HG03025 (cell line): ENCODE data around the gene MAMLD1.

Source experiments
- ATAC-seq: cut with Tn5 transposase; IDR thresholded peaks from one replicate; pipeline ENCODE4 v1.9.1; 2021; ENCODE audit warnings: mild to moderate bottlenecking, moderate library complexity; ENCODE audit not compliant: unreplicated experiment, low FRiP score

Gene MAMLD1

DNA sequence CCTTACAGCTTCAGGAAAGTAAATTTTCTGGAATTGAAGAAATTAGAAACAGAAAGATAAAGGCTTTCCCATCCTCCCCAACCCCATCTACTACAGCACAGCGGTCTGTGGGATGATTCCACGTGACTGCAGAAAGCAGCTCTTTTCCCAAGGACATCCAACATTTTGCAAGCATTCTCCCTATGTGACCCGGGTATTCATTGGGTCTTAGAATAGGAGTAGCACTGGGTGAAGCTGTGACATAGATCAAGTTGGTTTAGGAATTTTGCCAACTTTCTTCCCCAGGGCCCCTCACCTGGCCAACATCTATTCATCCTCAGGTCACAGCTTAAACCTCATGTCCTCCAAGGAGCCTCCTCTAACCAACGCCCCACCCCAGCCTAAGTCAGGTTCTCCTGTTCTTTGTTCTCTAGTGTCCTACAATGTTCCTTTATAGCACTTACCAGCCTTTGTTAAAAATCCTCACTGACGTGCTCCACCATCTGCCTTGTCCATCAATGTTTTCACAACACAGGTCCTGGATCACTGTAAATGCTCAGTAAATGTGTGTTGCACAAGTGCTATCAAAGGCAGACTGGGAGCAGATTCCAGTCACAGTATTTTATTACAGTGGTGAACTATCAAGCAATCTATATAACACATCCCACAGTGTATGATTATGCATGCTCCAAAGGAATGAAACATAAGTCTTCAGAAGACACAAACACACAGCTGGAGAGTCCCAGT lies 124.4 kb downstream of the MAMLD1 start:
- no peak for ATAC-seq

- ATAC-seq = no peak
Measured at GRCh38 chrX:150489359-150490015, 126.4 kb downstream of the MAMLD1 start.

DNA sequence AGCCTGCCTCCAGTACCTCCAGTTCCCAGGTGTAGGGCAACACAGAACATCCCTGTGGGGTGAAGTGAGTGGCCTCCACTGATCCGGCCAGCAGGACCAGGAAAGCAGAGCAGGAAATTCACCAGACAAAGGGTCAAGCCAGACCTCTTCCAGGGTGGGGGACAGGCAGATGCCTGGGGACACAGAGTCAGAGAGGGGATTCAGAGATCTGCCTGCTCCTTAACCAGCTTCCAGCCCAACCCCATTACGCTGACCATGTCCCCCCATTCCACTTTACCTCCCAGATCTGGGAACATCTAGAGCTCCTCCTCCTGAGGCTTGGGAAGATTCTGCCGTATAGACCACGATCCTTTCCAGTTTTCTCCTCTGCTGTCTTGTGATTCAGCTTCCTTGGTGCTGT lies 132.4 kb downstream of the MAMLD1 start:
- no peak for ATAC-seq

GRCh38 chrX:150499240-150499639 lies 136.1 kb downstream of the MAMLD1 start:
- no peak for ATAC-seq

GRCh38 chrX:150502091-150502490 lies 139.0 kb downstream of the MAMLD1 start:
- ATAC-seq = no peak

- no peak for ATAC-seq
Measured at GRCh38 chrX:150502979-150503897, 140.1 kb downstream of the MAMLD1 start.

DNA sequence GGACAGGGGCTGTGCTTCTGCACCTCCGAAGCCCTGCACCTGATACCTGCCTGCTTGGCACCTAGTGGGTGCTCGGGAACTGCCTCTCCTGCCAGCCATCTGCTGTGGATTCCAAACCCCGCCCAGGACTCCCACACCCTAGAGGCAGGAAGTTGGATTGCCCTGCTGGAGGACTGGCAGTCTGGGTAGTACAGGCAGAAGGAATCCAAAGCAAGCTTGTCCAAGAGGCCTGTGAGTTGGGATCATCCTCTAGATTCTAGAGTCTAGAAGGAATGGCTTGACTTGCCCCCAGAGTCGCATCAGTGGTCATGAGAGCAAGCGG lies 140.7 kb downstream of the MAMLD1 start:
- no peak for ATAC-seq

- no peak for ATAC-seq
Measured at GRCh38 chrX:150504397-150505182, 141.5 kb downstream of the MAMLD1 start.

GRCh38 chrX:150506020-150506419 lies 142.9 kb downstream of the MAMLD1 start:
- ATAC-seq = no peak

GRCh38 chrX:150506486-150506885 lies 143.4 kb downstream of the MAMLD1 start:
- no peak for ATAC-seq

DNA sequence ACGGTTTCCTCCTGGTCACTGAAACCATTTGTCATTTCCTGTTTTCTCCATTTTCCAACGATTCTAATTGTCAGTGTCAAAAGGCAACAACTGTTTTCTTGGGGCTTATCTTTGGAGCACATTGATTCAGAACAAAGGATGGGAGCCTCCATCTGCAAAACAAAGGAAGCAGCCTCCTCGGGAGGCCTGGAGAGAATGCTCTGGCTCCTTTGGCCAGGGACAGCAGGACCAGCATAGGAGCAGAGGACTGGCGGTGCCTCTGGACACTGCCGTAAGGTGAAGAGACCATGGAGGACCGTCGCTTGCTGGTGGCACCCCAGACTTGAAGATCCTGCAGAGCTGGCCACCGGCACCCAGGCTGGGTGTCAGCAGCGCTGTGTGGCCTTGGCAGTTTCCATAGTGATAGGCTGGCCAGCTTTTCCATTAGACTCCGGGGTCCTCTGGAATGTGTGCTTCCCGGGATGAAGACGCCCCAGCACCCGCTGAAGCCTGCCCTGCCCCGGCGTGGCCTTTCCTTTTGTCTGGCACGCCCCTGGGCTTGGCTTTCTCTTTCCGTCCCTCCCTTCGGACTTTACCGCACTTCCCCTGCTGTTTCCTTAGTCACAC lies 144.2 kb downstream of the MAMLD1 start:
- no peak for ATAC-seq

GRCh38 chrX:150508018-150508417 lies 144.9 kb downstream of the MAMLD1 start:
- ATAC-seq = no peak

DNA sequence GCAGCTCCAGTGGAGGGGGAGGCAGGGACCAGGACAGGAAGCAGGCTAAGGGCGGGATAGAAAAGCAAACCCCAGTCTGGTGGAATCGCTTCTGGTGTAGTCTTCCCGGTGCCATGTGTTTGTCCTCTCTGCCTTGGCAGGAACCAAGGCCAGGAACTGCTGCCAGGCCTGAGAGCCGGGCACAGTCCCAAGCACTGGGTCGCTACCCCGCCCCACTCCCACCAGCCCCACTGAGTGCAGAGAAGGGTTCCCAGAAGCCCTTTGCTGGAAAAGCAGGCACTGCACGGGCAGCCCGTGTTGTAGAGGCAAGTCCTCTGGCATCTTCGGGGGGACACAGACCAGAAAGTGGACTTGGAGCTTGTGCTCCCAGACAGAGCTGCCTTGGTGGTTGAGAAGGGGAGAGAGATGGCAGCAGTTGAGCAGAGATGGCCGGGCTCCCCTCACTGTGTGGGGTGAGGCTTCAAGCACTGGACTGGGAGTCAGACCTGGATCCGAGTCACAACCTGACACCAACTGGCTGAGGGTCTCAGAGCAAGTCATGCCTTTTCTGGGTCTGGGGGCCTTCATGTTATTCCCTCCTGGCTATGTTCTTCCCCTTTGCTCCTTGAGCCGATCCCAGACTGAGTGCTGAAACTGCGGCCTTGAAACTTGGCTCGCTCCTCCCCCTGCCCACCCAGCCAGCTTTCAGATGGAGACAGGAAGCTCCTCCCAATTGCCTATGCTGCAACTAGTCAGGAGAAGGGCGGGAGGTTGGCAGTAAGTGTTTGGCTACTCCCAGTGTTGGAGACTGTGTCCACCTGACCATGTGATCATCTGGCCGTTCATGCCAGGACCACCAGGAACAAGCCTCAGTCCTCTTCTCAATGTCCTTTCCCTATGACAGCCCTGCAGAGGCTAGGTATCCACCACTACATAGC lies 145.6 kb downstream of the MAMLD1 start:
- no peak for ATAC-seq

DNA sequence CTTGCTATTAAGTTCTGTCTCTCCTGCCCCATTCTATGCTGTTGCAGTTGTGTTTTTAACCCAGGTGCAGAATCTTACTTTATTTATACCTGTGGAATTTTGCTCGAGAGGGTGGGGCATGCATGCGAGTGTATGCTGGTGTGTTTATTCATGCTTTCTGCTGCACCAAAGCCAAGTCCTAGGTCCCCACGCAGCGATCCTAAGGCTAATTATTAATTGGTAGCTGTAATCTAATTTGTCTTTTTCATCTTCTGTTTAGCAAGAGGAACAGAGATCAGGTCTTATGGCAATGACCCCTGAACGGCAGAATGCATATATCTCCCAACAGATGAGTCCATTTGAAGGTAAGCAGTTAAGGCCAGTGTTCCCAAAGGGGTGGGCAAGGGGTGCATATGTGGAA lies 146.6 kb downstream of the MAMLD1 start:
- ATAC-seq = no peak

- ATAC-seq = no peak
Measured at GRCh38 chrX:150512461-150512901, 149.4 kb downstream of the MAMLD1 start.

DNA sequence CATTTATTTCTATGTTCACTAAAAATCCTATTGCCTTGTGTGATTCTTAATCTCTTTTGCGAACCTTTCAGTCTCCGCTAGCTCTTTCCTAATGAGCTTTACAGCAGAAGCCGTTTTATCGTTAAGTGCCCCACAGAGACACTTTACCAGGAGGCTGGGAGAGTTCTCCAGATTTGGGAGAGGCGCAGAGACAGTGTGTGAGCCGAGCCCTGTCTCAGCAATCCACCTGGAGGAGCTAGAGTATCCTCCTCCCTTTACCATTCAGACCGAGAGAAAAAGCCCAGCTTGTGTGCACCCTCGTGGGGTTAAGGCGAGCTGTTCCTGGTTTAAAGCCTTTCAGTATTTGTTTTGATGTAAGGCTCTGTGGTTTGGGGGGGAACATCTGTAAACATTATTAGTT lies 150.4 kb downstream of the MAMLD1 start:
- ATAC-seq = no peak

DNA sequence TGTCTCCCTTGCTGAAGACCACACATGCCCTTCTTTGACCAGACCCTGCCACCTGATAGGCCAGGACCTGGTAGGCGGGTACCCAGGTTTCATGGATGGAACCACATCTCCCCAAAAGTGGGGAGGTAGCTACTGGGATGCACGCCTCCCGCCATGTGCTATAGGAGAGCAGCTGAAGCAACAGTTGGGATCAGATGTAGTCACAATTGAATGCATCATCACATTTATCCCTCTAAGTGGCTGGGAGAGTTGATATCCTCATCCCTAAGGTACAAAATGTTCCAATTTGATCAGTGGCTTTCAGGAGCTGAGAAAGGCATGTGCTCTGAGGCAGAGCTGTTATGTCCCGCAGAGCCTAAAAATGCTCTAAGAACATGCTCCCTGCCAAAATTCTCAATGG lies 151.3 kb downstream of the MAMLD1 start:
- ATAC-seq = no peak

- no peak for ATAC-seq
Measured at GRCh38 chrX:150515801-150516200, 152.7 kb downstream of the MAMLD1 start.

DNA sequence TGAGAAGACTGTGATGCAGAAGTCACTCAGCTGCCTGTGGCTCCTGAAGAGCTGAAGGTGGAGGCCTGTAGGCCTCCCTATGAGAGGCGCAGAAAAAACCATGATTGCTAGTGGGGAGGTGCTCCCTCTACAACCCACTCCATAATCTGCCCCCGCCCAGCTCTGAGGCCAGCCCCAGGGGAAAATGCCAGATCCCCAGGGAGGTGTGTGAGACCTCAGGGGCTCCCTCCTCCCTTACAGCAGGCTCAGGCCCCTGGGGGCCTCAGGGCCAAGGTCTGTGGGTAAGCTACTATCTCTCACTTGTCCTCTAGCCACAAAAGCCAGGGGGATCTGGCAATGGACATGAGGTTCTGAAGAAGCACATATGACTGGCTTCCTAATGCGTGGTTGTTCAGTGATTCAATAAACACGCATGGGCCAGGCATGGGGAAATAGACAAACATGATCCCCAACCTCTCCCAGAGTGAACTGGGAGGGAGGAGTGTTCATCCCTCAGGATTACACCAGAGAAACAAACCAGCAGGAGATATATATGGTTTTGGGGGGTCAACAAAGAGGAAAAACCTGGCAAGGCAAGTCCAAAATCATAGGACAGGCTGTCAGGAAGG lies 154.3 kb downstream of the MAMLD1 start:
- no peak for ATAC-seq
